Renal cortical epithelial cell (primary cell): ENCODE data around the gene CA5B. TPM values are rescaled to one million over a fixed set of nuclear protein-coding genes. Genes with fewer than 3 reads are reported as not detected.
"Not testable (repeated sequence)": the region's sequence is repeated elsewhere in the genome, so short reads cannot be mapped to it uniquely, and the experiment has no call there.

Experiments
- DNase-seq: peaks from one replicate; pipeline ENCODE4 v3.0.0-alpha.2; 2011; ENCODE audit warnings: low read depth
- total RNA-seq: library from RNA; depleted of rRNA; stranded (reverse); fragments of >200 nt; gene quantifications from 2 replicates; pipeline ENCODE4 v1.2.3, GENCODE V29; 2014

Gene CA5B, protein sequence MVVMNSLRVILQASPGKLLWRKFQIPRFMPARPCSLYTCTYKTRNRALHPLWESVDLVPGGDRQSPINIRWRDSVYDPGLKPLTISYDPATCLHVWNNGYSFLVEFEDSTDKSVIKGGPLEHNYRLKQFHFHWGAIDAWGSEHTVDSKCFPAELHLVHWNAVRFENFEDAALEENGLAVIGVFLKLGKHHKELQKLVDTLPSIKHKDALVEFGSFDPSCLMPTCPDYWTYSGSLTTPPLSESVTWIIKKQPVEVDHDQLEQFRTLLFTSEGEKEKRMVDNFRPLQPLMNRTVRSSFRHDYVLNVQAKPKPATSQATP
- 2.1 and 5.4 TPM in 2 replicates for total RNA-seq

DNA sequence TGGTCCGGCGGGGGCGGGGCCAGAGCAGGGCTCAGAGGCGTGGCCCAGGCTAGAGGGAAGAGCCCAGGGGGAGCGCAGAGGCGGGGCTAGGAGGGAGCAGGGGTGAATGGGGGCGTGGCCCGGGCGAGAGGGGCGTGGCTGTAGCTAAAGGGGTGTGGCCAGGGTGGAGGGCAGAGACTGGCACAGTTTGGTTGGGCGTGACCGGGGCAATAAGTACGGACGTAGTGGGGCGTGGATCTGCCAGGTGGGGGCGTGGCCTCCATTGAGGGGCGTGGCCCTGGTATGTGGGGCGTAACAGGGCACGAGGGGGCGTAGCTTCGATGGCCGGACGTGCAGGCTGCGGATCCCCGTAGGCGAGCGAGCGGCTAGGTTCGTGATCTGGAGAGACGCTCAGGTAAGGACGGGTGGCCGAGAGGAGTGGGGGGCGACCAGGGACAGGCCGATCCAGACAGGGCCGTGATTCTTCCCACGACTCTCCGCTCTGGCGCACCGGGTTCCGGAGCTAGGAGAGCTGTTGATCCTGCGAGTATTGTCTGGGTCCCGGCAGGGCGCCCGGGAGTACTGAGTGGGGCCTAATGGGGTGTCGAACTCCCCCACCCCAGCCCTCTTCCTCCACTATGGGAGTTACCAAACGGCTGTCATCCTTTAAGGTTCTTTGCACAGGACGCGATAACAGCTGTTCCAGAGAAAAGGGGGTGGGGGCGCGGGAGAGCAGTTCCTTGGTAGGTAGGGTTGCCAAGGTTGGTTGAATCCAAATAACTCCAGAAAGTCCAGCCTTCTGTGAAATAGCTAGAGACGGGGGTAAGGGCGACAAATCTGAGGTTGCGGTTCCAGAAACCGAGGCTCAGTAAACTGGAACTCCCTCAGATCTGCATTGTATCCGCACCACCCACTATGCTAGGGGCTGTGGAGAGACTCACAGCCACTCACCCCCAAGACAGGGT lies at the start of gene CA5B:
Gene CA5B, plus strand, starts transcription at position 312 of the 944 bp plus-strand sequence. CDS start 11,754 bp downstream, outside the sequence.
- peak; percentile 82 for DNase-seq

DNA sequence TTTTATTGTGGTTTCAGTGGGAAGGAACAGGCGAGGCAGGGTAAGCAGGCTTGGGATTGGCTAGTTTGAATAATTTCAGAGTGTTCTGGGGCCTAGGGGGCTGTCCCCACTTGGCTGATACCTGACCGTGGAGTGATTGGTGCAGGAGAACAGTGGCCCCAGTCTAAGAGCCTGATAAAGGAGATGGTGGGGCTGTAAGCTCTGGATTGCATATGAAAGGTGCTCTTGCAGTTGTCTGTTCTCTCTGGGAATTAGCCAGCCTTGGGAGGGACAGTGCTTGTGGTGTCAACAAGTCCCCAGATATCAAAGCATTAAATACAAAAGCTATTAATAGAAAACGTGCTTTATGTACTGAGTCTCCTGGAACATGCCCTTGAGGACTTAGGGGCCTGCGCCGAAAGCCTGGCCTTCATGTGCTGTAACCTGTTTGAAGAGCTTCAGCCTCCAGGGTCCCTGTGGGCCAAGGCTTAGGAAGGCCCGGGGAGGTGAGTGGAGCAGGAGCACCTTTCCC lies 43.1 kb upstream of the CA5B start:
- DNase-seq = no peak

DNA sequence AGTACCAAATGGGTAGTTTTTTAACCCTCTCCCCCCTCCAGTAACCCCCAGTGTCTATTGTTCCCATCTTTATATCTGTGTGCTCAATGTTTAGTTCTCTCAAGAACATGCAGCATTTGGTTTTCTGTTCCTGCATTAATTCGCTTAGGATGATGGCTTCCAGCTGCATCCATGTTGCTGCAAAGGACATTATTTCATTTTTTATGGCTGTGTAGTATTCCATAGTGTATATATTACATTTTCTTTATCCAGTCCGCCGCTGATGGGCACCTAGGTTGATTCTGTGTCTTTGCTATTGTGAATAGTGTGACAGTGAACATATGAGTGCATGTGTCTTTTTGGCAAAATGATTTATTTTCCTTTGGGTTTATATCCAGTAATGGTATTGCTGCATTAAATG lies 41.6 kb upstream of the CA5B start:
- DNase-seq = no peak

DNA sequence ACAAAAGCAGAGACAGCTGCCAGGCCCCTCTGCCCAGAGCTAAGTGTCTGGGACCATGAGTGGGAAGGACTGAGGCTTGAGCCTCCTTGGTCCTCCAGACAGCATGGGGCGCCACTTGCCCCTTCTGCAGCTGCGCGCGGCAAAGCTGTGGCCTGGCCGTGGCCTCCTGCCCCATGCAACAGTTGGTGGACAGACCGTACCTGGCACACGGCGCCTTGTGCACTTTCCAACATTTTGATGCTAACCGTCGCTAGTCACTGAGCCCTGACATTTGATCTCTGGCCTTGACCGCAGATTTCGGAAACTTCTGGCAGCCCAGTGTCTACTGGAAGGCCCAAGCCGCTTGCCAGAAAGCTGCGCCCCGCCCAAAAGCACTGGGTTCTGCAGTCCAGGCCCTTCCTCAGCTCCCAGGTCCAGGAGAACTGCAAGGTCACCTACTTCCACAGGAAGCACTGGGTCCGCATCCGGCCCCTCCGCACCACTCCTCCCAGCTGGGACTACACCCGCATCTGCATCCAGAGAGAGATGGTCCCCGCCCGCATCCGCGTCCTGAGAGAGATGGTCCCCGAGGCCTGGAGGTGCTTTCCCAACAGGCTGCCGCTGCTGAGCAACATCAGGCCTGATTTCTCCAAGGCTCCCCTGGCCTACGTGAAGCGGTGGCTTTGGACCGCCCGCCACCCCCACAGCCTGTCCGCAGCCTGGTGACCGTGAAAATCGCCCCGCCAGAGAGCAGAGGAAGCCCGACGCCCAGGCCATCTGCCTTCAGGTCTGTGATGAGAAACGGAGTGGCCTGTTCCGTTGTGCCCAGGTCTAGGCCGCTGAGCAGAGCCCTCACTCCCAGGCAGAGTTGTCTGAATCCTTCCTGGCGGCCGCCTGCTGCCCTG lies 35.3 kb upstream of the CA5B start:
- no peak for DNase-seq

DNA sequence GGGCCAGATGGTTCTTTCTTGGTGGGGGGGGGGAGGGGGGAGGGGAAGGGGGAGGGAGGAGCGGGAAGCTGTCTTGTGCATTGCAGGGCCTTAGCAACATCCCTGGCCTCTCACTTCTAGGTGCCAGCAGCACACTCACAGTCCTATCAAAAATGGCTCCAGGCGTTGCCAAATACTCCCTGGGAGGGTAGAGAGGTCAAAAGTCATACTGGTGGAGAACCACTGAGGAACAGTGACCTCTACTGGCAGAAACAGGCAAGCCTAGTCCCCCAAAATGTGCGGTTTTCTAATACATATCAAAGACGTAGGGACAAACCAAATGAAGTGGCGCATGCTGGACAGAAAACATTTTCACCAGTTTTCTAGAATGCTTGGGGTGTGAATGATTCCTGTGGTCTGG lies 34.3 kb upstream of the CA5B start:
- DNase-seq = not testable (repeated sequence)

DNA sequence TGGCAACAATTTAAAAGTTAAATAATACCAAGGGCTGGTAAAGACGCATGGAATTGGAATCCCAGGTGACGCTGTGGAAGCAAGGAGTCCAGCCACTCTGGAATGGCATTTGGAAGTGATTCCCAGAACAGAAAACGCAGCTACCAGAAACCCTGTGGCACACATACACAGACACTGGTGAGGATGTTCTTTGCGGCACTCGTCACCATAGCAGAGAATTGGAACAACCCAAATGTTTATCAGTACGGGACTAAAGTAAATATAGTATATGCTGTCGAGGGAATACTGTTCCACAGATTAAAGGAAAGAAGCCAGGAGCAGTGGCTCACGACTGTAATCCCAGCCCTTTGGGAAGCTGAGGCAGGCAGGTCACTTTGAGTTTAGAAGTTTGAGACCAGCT lies 33.8 kb upstream of the CA5B start:
- not testable (repeated sequence) for DNase-seq

DNA sequence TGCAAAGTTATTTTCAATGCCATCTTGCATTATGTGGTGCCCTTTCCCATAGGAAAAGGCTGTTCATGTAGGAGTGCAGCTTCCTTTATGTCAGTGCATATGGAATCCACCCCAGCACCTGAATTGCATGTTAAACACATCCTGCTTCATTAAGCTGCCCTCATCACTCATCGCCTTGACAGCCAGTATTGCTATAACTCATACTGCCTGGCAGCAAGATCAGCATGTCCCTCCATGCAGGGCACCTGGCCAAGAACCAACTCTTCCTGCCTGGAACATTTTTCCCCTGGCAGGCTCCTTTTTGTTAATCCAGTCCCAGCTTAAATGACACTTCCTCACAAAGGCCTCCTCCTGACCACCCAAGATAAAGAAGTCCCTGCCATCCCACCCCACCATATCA lies 23.5 kb upstream of the CA5B start:
- no peak for DNase-seq

DNA sequence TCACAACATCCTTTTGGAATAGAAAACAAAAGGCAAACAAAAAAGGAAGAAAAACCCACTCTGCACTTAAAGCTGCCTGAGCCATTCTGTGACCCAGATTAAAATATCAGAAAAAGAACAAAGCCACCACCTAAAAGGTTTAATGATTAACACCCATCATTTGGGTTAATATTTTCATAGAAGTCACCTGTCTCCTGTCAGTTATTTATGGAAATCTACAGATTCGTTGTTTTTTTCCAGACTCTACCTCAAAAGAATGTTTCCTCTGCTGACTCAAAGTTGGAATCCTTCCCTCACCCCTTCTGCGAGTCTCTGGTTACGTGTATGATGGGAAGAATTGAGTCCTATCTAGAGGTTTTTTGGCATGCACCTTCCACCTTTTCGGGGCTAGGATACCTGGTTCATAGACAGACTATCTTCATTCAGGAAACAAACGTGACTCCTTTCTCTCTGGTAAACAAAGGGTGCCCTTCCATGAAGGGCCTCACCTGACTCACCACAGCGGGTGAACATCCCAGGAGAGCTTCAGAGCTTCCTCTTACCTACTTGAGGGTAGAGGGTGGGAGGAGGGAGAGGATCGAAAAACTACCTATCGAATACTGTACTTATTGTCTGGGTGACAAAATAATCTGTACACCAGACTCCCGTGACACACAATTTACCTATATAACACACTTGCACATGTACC lies 19.6 kb upstream of the CA5B start:
- DNase-seq = peak; percentile 68

DNA sequence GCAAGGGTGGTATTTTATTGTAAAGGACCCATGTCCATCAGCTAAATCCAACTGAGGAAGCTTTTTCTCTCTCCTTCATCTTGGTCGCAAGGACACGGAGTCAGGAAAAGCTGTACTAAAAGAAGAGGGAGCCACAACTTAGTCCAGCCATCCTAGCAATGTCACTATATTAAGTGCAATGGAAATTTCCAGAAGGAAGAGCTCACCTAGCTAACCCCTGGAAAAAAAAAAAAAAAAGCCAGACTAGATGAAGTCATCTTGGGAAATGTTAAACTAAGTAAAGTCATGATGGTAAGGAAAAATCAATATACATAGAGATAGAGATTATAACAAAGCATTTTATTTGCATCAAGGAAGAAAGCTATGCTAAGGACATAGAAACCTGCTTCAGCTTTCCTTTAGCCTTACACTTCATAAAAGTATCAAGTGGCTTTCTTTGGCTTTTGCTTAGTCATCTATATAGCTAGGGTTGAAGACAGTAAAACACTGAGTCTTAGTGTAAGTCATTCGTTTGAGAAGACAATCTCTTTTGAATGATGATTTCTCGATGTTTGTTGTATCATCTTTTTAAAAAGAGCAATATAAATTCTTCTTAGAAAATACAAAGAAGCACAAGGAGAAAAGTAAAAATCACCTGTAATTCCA lies 18.6 kb upstream of the CA5B start:
- DNase-seq = no peak

DNA sequence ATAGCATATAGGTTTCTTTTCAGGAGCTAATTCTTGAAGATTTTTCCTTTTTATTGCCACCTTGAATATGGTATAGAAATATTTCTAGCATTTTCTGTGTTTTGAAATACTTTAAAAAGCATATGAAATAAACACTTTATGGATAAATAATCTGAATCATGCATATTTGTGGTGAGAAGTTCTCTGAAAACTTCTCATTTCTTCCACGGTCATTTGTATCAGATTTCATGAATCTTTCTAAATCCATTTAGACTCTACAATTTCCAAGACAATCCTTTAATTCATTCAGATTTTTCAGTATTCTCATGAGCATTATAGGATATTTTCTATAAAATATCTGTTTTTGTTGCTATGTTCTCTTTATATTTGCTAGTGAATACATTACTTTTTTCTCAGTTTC lies 16.2 kb upstream of the CA5B start:
- no peak for DNase-seq

DNA sequence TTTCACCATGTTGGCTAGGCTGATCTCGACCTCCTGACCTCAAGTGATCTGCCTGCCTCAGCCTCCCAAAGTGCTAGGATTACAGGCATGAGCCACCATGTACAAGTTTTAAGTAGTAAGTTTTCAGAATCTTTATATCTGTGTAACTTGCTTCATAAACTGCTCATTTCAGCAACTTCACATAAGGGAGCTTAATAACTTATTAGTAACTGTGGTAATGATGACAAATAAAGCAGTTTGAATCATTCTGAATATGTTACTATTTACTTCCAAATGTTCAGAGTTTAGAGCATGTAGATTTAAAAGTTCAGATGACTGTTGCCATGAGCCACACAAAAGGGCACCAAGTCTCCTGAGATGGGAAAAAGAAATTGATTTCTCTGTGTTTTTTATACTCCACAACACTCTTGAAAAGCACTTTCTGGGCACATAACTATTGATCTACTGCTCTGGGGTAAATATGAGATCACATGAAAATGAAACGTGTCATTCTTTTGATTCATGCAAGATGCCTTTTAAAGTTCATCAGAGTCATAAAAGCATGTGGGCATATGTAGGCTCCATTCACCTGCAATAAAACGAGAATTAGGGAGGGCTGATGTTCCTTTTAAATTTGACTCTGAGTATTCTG lies 14.1 kb upstream of the CA5B start:
- peak; percentile 57 for DNase-seq

DNA sequence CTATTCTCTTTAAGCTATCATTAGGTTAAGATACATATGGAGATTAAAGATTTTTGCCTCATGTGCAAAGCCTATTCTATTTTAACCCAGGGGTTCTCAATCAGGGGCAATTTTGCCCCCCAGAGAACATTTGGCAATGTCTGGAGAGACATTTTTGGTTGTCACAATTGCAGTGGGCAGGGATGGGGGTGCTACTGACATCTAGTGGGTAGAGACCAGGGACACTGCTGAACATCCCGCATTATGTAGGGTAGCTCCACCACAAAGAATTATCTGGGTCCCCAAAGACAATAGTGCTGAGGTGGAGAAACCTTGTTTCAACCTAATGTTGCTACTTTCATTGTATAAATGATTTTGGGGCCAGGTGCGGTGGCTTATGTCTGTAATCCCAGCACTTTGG lies 13.2 kb upstream of the CA5B start:
- no peak for DNase-seq

DNA sequence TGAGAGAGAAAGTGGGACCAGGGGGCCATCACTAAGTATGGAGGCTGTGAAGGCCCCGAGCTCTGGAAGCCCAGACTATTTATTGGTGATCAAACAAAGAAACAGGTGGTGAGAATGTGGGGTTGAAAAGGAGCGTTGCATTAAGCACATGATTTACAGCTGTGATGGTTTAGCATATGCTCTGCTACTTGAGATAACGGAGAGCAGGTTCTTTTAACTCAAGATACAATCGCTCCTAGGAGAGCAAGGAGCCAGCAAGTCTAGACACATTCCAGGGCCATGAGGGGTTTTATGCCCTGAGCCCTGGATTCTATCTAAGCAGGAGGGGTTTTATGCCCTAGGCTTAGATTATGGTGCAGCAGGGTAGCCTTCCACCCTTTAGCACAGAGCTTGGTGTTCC lies 6.7 kb upstream of the CA5B start:
- not testable (repeated sequence) for DNase-seq

DNA sequence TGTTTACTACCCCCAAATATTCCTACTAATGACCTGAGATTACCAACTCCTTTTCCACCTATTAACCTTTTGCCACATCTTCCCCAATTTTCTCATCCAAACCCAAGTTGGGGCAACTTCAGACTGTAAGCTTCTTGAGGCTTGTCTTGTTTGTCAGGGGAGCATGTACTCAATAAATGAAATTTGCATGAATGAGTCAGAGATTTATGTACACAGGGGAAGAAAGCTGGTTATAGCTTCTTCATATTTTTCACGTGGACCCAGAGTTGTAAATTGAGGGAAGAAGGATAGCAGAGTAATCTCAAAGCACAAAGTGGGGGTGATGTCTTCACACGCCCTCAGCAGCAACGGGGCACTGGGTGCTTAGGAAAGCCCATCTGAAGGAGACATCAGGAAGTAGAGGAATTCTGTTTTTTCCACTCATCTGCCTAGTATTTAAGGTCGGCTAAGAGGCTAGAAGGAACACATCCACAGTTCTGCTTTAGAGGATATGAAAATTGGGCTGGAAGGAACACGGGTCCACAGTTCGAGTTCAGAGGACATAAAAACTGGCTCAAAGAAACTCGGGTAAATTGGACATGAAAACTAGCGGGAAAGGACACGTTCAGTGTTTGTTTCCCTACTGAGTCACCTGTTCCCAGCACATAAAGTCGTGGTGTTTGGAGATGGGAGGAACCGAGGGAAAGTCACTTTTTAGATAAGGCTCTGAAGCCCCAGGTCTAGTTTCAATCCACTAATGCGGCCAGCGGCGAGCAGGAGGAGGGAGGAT lies 696 bp upstream of the CA5B start:
- DNase-seq = peak; percentile 30

DNA sequence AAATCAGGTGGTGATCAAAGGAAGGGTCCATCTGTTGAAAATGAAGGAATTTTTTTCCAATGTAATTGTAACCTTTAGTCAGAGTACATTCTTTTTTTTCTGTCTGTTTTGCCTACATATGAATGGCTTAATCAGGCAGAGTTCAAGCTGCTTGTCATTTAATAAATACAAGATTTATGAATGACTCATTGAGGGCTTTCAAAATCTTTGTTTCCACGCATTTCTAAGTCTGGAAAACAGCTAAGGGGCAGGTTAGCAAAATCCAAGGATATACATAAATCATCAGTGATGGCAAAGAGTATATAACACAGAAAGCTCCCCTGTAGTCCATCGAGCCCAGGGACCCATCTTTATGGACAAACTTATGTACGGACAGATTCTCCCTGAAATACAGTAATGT lies 1.8 kb downstream of the CA5B start:
- DNase-seq = no peak

DNA sequence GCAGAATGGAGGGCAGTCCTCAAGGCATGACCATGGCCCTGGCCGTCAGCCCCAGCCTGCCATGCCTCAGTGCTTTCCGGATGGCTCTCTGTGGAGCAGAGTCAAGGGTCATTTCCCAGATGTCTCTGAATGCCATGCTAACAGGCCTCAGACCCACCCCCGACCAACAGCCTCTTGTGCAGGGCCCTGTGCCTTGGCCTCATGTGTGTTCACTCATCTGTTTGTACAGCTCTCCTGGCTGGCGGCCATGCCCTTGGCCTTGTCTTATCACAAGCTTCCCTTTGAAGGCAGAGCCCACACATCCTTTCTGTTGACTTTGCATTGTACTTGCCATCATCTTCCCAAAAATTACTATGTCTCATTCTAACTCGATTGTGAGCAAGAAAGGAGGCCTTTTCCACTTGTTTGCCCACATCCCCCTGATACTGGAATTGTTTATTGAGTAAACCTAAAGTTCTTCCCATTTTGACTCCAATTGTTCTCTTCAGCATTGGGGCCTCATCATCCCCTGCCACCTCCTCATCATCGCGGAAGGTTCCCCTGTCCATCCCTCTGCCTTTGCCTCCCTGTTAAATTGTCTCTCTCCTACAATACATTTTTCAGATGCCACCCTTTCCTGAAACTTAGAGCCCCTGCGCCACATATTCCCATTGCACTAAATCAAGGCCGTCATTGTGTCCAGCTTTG lies 6.3 kb downstream of the CA5B start:
- no peak for DNase-seq

DNA sequence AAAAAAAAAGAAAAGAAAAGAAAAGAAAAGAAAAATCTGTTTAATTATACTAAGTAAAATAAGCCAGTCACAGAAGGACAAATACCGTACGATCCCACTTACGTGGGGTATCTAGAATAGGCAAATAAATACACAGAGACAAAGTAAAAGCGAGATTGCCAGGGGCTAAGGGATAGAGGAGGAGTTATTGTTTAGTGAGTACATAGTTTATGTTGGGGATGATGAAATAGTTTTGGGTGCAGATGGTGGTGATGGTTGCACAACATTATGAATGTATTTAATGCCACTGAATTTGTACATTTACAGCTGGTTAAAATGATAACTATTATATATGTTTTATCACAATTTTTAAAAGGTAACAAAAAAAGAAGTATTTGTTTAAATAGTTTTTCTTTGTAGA lies 7.1 kb downstream of the CA5B start:
- no peak for DNase-seq

DNA sequence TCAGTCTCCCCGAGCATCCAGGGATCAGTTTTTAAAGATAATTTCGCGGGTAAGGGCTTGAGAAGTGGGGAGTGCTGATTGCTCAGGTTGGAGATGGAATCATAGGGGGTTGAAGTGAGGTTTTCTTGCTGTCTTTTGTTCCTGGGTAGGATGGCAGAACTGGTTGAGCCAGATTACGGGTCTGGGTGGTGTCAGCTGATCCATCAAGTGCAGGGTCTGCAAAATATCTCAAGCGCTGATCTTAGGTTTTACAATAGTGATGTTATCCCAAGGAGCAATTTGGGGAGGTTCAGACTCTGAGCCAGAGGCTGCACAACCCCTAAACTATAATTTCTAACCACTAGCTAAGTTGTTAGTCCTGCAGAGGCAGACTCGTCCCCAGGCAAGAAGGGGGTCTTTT lies 8.6 kb downstream of the CA5B start:
- DNase-seq = not testable (repeated sequence)
